NCI-H2196 treated with DMSO at 0.1 percent for 48 hours (cell line): ENCODE results near the gene AR.

Experiments
- DNase-seq: peaks from one replicate; lab custom pipeline; 2025; ENCODE audit not compliant: unreplicated experiment; lab: John Stamatoyannopoulos, UW

AR gene

DNA sequence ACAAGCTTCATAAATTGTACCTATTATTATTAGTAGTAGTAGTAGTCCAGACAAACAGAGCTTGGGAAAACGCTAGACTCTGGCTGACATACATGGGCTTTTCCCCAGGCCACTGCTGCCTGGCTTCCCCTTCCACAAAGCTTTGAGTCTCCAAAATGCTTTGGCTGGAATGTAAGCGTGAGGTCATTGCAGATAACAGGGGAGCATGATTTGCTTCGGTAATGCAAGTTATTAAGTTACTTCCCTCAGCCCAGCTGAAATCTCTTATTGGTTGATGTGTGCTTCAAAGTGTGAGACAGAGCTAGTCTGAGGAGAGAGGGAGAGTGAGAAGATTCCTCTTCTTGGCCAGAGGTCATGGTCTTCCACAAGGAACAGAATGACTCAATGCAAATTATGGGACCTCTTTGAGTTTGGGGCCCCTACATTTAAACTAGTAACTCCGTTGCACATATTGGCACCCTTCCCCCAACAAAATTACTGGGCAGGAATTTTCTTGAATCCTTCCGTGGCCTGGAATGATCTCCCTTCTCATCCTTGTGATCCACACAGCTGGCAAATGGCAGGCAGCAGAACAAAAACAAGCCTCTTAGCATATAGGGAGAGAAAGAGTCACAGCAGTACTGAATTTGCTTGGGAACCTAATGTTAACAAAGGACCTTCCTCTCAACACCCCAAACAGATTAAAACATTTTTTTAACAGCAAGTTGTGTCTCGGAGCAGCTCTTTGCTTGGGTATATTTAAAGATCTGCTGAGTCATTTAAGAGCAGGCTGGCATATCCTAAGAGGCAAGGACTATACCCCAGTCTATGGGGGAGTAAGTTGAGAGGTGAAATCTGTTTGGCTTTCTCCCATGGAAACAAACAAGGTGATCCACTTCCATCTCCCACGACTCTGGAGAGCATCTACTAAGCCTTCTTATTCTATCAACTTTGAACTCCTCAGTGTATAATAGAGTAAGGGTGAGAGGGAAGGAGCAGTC lies 19.9 kb downstream of the AR start:
- no peak for DNase-seq

GRCh38 chrX:67564475-67564874 lies 20.7 kb downstream of the AR start:
- no peak for DNase-seq

GRCh38 chrX:67568769-67569168 lies 24.9 kb downstream of the AR start:
- DNase-seq, result no peak

DNA sequence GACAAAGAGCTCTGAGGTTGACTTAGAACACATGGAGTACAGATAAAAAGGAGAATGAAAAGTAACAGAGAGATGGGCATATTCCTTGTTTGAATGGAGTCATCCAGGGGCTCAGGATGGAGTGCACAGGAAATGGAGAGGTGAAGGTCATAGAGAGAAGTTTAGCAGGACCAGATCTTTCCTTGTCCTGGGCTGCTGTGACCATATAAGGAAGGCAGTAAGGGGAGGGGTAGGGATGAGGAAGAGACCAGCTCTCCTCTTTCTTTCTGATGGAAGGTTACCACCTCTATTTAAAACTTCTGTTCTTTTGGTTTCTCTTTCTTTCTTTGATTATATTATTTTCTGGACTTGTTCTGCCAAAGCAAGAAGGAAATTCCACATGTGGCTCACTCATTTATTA lies 27.0 kb downstream of the AR start:
- DNase-seq, result no peak

- DNase-seq, result no peak
Measured at GRCh38 chrX:67574696-67575095, 30.9 kb downstream of the AR start.

- DNase-seq, result no peak
Measured at GRCh38 chrX:67582436-67582835, 38.6 kb downstream of the AR start.

GRCh38 chrX:67583171-67583570 lies 39.4 kb downstream of the AR start:
- DNase-seq, result no peak

- no peak for DNase-seq
Measured at GRCh38 chrX:67585401-67585800, 41.6 kb downstream of the AR start.

DNA sequence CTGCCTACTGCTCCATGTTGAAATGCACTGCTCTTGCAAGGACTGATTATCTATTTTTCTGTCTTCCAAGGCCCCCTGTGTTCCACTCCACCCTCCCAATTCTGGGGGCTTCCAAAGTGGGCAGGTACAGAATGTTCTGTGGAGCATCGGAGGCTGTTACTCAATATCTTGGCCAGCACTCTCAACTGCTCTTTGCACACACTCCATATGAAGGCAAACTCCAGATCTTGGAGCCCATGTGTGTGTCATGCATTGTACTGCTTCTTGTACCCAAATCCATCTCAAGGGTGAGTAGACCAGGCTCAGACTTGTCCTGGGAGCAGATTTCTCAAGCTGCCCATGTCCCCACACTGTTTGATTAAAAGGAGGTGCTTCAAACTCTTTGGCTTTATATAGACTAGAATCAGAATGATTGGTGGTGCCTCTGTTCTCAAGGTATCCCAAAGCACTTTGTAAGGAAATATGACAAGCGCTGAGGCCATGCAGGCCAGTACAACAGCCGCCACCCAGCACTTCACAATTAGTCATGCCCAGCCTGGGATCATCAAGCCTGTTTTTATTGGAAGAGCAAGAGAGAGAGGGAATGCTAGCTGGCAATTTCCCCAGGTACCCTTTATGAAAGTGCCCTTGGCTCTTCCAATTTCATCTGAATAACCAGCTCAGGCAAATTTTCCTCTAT lies 44.3 kb downstream of the AR start:
- no peak for DNase-seq

DNA sequence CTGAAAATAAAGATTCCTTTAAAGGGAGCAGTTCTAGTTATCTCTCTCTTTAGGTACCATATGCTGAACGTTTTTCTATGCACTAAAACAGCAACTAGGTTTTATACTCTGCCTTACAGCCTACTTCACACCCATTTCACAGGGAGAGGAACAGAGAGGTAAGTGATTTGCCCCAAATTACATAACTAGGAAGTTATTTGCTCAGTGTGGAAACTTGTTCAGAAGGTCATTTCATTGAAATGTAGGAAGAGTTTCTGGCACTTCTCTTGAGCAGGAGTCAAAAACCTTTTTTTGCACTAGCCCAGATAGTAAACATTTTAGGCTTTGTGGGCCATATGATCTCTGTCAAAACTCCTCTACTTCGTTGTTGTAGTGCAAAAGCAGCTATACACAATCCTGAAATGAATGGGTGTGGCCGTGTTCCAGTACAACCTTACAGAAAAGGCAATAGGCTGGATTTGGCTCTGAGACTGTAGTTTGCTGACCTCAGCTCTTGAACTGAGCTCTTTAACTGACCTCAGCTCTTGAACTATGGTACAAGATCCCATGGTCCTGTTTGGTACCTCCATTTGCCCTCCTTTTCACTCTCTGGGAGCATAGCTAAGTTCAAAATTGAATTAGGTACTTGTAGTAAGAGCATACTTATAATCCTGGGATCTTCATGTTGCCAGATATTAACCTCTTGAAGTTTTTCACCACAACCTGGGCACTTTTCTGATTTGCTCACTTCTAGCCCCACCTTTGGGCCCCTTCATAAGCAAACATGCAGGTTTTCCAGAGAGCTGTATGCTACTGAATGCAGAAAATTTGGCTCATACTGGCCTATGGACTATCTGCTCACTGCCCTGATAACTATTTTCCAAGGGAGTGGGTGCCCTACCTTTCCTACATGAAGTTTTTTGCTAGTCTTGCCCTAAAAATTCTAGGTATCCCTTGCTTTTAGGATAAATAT lies 53.3 kb downstream of the AR start:
- DNase-seq, result no peak

DNA sequence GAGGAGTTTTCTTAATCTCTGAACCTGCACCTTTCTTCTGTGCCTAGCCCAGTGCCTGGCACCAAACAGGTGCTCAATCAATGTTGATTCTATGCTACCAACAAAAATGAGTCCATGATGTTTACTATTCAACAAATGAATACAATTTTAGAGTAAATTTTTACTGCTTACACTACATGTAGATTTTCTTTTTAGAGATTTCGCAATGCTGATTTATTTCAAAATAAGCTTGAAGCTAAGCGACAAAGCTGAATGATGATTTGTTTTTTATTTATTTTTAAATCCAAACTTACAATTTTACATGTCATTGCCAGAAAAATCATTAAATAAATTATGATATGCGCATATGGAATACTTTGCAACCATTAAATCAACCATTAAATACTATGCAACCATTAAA lies 55.7 kb downstream of the AR start:
- DNase-seq, result no peak

- no peak for DNase-seq
Measured at GRCh38 chrX:67601771-67602170, 58.0 kb downstream of the AR start.

- no peak for DNase-seq
Measured at GRCh38 chrX:67604979-67605703, 61.3 kb downstream of the AR start.

- DNase-seq, result no peak
Measured at GRCh38 chrX:67607466-67607865, 63.6 kb downstream of the AR start.

DNA sequence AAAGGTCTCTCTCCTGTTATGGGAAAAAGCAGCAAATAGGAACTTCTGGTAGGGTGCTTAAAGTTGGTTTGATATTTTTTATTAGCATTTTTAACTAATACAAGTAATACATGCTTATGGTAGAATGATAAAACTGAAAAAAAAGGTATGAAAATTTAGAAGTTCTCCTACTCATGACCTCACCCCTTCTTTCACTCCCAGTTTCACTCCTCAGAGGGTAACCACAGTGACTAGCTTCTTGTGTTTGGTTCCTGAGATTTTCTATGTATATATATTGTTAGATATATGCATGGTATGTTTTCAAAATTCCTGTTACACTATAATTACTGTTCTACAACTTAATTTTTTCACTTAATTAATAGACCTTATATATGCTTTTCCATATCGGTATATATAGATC lies 66.5 kb downstream of the AR start:
- no peak for DNase-seq

DNA sequence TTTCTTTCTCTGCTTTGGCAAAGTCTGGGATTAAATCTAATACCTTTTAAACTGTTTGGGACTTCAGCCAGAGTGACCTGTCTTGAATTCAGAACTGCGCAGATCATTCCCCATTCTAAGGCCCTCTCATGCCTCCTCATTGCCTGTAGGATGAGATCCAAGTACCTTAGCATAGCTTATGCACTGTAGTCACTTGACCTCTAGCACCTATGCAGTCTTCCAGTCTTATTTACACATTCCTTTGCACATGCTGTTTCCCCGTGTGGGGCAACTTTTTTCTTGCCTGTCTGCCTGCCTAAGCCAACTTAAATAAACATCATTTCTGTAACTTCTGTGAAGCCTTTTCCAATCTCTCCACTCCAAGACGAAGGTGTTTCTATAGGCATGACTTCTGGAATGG lies 68.4 kb downstream of the AR start:
- DNase-seq, result no peak

DNA sequence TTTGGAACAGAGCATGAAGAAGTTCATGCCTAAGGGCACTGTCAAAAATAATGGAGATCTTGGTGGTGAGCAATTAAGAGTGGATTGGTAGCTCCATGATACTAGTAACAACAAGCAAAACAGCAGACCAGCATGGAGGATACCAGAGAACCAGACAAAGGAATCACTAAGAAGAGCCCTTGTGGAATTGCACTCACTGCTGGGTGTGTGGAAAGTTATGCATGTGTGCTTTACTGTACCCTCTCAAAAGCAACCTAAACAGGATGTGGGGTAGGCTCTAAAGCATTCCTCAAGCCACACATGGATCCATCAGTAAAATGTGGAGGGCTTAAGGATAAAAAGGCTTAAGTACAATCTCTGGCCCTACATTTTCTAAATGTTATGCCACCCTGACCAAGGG lies 69.5 kb downstream of the AR start:
- no peak for DNase-seq

DNA sequence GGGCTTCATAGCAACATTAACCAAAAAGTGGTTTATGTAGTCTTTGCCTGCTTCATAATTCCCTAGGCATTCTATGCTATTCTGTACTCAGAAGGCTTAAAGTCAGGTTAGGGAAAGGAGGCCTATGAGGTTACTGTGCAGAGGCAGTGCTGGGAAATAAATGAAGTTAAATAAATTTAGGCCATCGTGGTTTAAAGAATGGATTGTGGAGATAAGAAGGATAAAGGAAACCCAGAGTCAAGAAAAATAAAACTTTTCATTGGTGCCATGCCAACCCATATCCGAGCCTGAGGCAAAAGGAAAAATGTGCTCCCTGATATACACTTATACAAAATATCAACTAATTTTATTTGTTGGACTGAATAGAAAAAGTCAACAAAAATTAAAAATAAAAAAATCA lies 70.2 kb downstream of the AR start:
- DNase-seq, result no peak

- DNase-seq, result no peak
Measured at GRCh38 chrX:67614423-67614822, 70.6 kb downstream of the AR start.

DNA sequence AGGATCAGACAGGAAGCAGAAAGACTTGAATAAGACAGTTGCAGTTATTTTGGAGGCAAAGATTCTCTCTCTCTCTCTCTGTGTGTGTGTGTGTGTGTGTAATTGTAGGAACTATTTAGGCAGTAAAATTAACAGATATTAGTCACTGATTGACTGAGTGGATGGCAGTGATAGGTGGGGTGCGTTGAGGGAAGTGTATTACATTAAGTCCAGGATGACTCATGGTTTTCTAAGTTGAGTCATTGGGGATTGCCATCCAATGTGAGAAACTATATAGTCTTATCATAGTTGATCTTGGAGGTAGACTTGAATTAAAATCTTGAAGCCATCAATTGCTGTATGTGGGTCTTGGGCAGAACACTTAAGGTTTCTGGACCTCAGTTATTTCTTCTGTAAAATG lies 75.4 kb downstream of the AR start:
- DNase-seq, result no peak
